HG03196 (cell line): Measurements from ENCODE around the gene GLS.
"Not testable (repeated sequence)": the region's sequence is repeated elsewhere in the genome, so short reads cannot be mapped to it uniquely, and the experiment has no call there.

Experiments used
- ATAC-seq: cut with Tn5 transposase; IDR thresholded peaks from one replicate; pipeline ENCODE4 v1.9.1; 2021; ENCODE audit not compliant: unreplicated experiment

GLS gene

DNA sequence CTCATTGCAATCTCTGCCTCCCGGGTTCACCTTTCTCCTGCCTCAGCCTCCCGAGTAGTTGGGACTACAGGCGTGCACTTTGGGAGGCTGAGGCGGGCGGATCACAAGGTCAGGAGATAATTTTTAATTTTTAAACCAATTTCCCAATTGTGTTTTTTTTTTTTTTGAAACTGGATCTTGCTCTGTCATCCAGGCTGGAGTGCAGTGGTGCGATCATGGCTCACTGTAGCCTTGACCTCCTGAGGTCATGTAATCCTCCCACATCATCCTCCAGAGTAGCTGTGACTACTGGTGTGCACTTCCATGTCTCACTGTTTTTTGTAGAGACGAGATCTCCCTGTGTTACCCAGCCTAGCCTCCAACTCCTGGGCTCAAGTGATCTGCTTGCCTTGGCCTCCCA, 49.3 kb downstream of the GLS start:
- no peak for ATAC-seq

DNA sequence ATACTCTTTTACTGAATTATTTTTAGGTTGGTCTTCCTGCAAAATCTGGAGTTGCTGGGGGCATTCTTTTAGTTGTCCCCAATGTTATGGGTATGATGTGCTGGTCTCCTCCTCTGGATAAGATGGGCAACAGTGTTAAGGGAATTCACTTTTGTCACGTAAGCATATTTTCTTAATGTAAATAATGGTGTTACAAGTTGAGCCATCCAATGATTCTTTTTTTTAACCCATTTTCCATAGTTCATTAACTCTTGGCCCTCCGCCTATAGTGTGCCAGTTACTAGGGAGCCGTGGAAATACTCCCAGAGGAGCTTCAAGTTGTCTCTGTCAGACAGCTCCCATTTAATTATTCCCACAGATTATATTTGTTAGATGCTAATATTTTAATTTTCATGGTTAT, 49.8 kb downstream of the GLS start:
- ATAC-seq: no peak

DNA sequence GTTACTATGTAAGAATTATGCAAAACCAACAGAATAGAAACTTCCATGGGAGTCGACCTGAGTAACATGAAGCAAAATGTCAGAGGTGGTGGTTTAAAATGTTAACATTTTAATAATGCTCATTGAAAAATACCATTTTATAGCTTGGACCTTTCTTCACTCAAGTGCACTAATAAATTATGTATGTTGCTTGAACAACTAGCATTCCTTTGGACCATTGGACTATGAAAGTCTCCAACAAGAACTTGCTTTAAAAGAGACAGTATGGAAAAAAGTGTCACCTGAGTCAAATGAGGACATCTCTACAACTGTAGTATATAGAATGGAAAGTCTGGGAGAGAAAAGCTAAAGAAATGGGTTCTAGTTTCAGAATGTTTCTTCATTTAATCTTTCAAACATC, 51.9 kb downstream of the GLS start:
- ATAC-seq: no peak

DNA sequence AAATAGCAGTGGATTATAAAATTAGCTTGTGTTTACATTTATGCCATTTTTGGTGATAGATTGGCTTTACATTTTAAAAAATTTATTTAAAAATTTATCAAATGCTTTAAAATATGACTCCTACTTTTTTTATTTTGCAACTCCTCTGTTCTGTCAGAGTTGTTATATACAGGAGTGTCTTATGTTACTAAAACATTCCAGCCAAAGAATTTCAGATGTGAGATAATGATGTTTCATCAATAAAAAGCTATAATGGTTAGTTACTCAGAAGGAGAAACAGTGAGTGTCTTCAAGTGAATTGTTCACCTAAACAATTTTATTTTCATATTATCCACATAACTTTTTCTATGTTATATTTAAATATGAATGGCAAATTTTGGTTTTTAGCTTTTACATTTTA, 52.7 kb downstream of the GLS start:
- ATAC-seq: no peak

DNA sequence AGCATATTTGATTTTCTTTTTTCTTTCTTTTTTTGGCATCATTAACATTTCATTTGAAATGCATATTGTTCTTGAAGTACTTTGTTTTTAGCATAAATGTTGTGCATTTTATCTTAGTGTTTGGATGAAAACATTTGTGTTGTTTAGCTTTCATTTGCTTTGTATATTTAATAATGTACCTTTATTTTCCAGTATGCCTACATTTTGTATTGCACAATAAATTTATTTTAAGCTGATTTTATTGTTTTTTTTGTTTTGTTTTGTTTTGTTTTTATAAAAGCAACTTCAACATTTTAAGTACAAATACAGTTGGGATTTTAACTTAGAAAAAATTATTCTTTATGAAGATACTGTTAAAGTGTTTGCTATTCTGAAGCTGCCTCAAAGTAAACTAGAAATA, 54.4 kb downstream of the GLS start:
- no peak for ATAC-seq

DNA sequence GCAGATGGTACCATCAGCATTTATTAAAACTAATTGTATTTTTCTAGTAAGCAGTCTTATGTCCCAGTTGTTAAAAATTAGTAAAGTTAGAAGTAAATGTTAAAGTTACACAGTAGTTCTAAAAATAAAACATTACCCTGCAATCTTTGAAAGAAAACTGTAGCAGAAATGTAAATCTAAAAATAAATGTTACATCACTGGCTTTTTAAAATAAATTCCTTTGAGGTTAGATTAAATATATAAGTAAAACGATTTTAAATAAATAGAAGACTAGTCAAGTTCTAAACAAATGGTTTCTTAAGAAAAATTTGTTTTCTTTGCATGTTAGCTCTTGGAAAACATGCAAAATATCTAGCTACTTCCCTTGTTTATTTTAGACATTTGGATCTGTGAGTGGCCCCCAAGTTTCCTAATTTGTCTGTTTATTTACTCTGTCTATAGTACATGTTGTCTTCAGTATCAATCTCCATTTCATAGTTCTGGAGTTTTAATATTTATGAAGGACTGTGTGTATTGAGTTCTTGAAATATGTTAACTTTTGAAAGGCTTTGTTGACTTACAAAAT, 58.2 kb downstream of the GLS start:
- no peak for ATAC-seq

- no peak for ATAC-seq
Observed at GRCh38 chr2:190940454-190940853, 59.8 kb downstream of the GLS start.

DNA sequence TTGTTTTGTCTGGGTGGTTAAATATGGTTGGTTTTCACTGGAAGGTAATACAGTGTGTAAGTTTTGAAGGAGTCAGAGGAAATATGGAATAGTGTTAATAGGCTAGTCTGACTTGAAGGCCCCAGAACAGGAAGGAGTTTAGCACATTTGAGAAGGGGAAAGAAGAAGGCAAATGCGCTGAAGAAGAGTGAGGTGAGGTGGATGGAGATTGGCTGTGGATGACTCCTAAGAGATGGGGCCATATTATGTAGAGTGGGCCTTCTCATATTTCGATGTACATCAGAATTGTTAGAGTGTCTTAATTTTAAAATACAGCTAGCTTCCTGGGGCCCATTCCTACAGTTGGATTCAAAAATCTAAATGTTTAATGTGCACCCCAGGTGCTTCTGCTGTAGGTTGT, 61.0 kb downstream of the GLS start:
- ATAC-seq: no peak

DNA sequence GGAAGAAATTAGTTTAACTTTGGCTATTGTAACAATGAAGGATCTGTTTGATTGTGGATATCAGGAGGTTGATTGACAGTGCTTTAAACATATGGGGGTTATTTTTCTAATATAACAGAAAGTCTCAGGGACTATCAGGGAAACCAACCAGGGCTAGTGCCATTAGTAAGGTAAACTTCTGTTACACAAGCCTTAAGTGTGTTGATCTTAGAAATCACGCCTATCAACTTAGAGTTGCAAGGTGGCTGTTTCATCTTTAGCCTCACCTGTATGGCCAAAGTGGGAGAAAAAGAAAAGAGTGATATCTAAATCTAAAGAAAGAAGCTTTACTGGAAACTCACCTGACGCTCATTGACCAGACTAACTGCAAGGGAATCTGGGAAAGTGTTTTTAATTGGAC, 62.1 kb downstream of the GLS start:
- ATAC-seq: no peak

GRCh38 chr2:190943706-190944105, 63.1 kb downstream of the GLS start:
- no peak for ATAC-seq

DNA sequence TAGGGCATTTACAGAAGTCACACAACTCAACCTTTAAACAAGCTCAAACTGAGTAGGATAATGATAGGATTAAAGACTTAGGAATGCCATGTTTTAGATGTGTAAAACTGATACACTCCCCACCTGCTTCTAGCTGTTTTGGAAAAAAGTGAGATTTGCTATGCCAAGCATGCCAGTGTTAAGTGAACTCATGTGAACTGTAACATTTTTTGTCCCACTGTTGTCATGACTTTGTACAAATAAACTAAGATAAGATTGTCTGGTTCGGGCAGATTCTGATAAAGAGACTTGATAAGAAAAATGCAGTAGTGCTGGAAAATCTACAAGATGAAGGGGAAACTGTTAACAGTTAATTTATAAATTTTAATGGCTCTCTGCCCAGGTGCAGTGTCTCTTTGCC, 66.5 kb downstream of the GLS start:
- ATAC-seq: no peak

DNA sequence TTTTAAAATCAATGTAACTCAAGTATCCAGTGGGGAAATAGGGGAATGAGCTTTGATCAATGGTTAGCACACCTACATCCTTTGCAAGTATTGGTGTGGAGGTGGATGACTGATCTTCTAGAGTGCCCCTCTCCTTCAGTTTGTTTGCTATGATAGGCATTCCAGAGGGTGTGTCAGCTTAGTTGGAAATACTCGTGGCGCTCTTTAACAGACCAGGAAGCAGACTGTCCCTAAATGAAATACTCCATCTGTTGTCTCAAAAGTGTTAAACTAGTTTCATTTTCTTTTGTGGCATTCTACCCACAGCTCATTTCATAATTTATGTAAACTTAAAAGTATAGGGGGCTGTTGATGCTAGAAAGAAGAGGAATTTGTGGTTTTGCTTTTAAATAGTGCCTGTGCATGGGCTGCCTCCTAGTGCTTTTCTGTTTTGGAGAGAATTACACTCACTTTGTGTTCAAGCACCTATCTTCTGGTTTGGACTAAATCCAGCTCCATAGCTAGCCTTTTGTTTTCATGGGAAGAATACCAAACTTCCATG, 67.2 kb downstream of the GLS start:
- ATAC-seq: peak; percentile 72

- ATAC-seq: no peak
Observed at GRCh38 chr2:190948671-190949070, 68.0 kb downstream of the GLS start.

DNA sequence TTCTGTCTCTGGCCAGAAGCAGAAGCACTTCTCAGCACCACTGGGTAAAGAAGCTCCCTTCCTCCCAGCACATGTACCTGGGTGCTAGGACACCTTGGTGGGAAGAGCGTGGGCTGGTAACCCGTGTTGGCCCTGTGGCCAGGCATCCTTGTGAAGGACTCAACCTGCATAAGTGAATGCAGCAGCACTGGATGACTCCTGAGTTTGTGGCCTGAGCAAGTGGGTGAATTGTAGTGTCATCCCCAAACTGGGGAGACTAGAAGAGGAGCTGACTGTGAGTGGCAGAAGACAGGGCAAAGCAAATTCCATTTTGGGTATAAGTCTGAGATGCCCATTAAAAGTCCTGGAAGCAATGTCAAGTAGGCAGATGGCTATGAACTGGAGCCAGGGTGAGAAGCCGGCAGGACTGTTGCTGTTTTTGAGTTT, 70.0 kb downstream of the GLS start:
- no peak for ATAC-seq

- ATAC-seq: no peak
Observed at GRCh38 chr2:190953257-190953656, 72.6 kb downstream of the GLS start.

DNA sequence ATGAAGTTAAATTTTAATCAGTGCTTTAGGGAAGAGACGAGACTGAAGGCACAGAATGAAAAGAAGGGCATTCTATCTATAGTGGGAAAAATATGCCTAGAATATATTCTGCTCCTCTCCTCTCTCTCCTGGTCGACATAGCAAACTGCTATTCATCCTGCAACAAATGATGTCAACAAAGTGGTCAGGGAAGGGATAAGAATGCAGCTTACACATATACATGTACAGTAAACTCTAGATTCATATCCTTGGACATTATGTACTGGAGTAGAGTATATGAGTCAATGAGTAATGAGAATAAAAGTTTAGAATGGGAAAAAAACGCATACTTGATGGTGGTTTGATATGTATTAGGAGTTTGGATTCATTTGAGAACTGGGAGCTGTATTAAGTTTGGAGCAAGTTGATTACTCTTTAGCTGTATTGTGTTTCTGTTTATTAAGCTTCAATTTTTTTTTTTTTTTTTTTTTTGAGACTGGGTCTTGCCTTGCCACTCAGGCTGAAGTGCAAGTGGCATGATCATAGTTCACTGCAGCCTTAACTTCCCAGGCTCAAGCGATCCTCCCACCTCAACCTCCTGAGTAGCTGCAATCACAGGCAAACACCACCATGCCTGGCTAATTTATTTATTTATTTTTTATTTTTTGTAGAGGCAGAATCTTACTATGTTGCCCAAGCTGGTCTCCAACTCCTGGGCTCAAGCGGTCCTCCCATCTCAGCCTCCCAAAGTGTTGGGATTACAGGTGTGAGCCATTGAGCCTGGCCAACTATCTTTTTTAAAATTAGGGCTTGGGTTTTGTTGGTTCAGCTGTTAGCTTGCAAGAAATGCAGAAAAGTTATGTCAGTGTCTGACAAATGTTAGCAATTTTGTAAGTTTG, 79.5 kb downstream of the GLS start:
- ATAC-seq: no peak

GRCh38 chr2:190961117-190961516, 80.5 kb downstream of the GLS start:
- not testable (repeated sequence) for ATAC-seq

GRCh38 chr2:190961918-190962487, 81.4 kb downstream of the GLS start:
- no peak for ATAC-seq

- ATAC-seq: no peak
Observed at GRCh38 chr2:190963088-190963487, 82.5 kb downstream of the GLS start.

GRCh38 chr2:190964170-190964795, 83.7 kb downstream of the GLS start:
- ATAC-seq: no peak

DNA sequence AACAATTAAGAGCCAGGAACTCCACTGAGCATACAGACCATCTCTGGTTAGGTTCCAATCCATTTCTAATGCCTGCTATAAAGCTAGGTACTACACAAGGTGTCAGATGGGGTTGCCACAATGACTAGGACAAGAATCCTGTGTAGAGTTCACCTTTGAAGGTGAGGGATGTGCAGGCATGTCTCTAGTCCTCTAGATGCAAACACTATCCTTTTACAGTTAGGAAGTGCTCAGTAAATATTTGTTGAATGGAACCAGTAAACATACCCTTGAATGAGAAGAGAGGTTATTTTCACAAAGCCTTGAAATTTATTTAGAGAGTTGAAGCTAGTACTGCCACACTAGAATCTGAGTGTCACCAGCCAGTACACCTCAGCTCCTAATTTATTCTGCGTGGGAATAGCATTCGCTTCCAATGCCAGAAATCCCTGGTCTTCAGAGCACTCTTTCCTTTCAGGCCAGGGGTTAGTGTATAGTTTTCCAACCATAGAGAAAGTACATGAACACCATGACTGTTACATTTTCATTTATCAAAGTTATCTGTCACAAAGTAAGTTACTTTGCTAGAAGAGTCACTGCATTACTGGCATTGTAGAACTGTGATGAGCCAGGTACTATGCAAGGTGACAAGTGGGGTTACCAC, 85.1 kb downstream of the GLS start:
- no peak for ATAC-seq
